Measurements from ENCODE around the gene SUSD5. TPM values are rescaled to one million over a fixed set of nuclear protein-coding genes. Genes with fewer than 3 reads are reported as not detected.

The SUSD5 gene
- total RNA-seq, 1 experiment from 2014 or later: 4.9 TPM

- H2AFZ ChIP-seq (ENCODE audit: low read length): no peak overlapping the region
- no peak overlapping the region for H3K4me3 Mint-ChIP-seq
Measured at GRCh38 chr3:33117461-33117860, 101.1 kb downstream of the SUSD5 start.

More at GRCh38 chr3:33117461-33117860, 101.1 kb downstream of the SUSD5 start:
- H2BK12ac ChIP-seq (ENCODE audit: insufficient read length, low read depth, low read length): no peak overlapping the region
- H3K9ac ChIP-seq (ENCODE audit: extremely low read depth, insufficient read length, low read length): no peak overlapping the region
- no peak overlapping the region for H3K4ac ChIP-seq (ENCODE audit: low read depth, low read length)
- H3K4me2 ChIP-seq (ENCODE audit: insufficient read depth, insufficient read length, low read length): no peak overlapping the region
- H3T11ph ChIP-seq (ENCODE audit: low read length): no peak overlapping the region
- Mint-ChIP-seq H3K4me1 (peaks cover 10 to 11% of the 10 kb centered on the region in 2 experiments), H3K27ac (no peak overlapping the region), H3K27me3 (ENCODE audit: low read depth) (peaks cover 1% of the 10 kb centered on the region), H3K36me3 (ENCODE audit: insufficient read depth in 1 of 3, low read depth in 3 of 3) (peaks cover 7 to 11% (median 11%) of the 10 kb centered on the region in 3 experiments; a peak in 6 of 7 replicates), H3K9me3 (peaks cover 0 to under 1% of the 10 kb centered on the region in 2 experiments; a peak in 2 of 5 replicates)
- H3K18ac ChIP-seq (ENCODE audit: insufficient read length, low read depth, low read length): no peak overlapping the region
- H2BK120ac ChIP-seq (ENCODE audit: low read depth, low read length, poor library complexity, severe bottlenecking): no peak overlapping the region
- H3K23me2 ChIP-seq (ENCODE audit: insufficient read length, low read depth, low read length, poor library complexity, severe bottlenecking): peaks cover 11% of the 10 kb centered on the region
- H3K27me3 ChIP-seq (ENCODE audit: insufficient read depth, low read length): no peaks in the 10 kb centered on the region
- H3K27ac ChIP-seq (ENCODE audit: insufficient read length, low read depth, low read length): no peak overlapping the region
- H4K91ac ChIP-seq (ENCODE audit: insufficient read length, low read depth, low read length): no peak overlapping the region
- no peak for TF ChIP-seq CTCF (conservative IDR thresholded peaks at IDR 0.05)
- no peaks in the 10 kb centered on the region for H3K79me1 ChIP-seq (ENCODE audit: insufficient read depth, low read depth, low read length, poor library complexity, severe bottlenecking)
- H2AK5ac ChIP-seq (ENCODE audit: insufficient read length, low read length): no peak overlapping the region
- H4K5ac ChIP-seq (ENCODE audit: insufficient read length, low read depth, low read length): no peak overlapping the region
- no peak overlapping the region for H3K14ac ChIP-seq (ENCODE audit: insufficient read depth, low read length)
- H2BK15ac ChIP-seq (ENCODE audit: low read depth, low read length): no peak overlapping the region
- DNase-seq: no peak
- no peak overlapping the region for H3K23ac ChIP-seq (ENCODE audit: insufficient read length, low read depth, low read length)
- H3K56ac ChIP-seq (ENCODE audit: insufficient read length, low read depth, low read length): no peak overlapping the region
- H4K8ac ChIP-seq (replicated peaks; ENCODE audit: insufficient read length, low read depth, low read length): no peak overlapping the region
- WGBS (ENCODE audit: extremely low coverage, insufficient read length, low lambda C conversion rate): no CpG with 5 or more reads among the region's 3 CpGs
- H3K79me2 ChIP-seq (ENCODE audit: insufficient read depth, low read length): no peaks in the 10 kb centered on the region
- no peaks in the 10 kb centered on the region for H4K20me1 ChIP-seq (ENCODE audit: control insufficient read depth, insufficient read depth, insufficient read length)
- no peak overlapping the region for H2BK20ac ChIP-seq (ENCODE audit: low read depth, low read length, poor library complexity, severe bottlenecking)
- no peaks in the 10 kb centered on the region for H3K9me3 ChIP-seq (ENCODE audit: control insufficient read depth, low read depth, low read length)
- H2BK5ac ChIP-seq (ENCODE audit: insufficient read length, low read length): no peak overlapping the region
- H3K4me1 ChIP-seq (ENCODE audit: insufficient read depth, low read length): no peaks in the 10 kb centered on the region
